ENCODE results near the gene SLC4A1.

DNA sequence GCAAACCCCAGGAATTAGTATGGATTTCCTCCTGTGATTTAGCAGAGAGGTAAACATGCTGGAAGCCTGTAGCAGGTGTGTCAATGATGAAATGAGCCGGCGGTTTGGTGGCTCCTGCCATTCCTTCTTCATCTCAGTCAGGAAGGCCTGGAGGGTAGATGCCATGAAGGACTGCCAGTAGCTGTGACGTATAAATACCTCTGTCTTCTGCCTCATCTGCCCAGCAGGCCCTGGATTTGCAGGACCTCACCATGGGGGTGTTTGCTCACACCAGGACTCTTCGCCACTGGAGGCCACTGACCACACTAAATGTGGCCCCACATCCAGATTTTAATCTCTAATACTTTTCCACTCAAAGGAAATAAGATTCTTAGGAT lies 16.1 kb upstream of the SLC4A1 start:
- TF ChIP-seq, protein P1, sequence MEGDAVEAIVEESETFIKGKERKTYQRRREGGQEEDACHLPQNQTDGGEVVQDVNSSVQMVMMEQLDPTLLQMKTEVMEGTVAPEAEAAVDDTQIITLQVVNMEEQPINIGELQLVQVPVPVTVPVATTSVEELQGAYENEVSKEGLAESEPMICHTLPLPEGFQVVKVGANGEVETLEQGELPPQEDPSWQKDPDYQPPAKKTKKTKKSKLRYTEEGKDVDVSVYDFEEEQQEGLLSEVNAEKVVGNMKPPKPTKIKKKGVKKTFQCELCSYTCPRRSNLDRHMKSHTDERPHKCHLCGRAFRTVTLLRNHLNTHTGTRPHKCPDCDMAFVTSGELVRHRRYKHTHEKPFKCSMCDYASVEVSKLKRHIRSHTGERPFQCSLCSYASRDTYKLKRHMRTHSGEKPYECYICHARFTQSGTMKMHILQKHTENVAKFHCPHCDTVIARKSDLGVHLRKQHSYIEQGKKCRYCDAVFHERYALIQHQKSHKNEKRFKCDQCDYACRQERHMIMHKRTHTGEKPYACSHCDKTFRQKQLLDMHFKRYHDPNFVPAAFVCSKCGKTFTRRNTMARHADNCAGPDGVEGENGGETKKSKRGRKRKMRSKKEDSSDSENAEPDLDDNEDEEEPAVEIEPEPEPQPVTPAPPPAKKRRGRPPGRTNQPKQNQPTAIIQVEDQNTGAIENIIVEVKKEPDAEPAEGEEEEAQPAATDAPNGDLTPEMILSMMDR (conservative IDR thresholded peaks at IDR 0.05 in 1 of 2, IDR thresholded peaks at IDR 0.05 in 1 of 2; ENCODE audit: extremely low read depth in 1 of 2, insufficient read depth in 1 of 2, low read depth in 1 of 2, low read length in 2 of 2): no peak
- no peak for TF ChIP-seq EZH2 (IDR thresholded peaks at IDR 0.05; ENCODE audit: borderline replicate concordance, low read length)
